Liver (tissue), 3 donors: ENCODE data around the gene RYR2.

ENCODE experiments used
- TAF1 ChIP-seq: conservative IDR thresholded peaks from 2 replicates; pipeline ENCODE4 v1.6.1; 2016; ENCODE audit warnings: antibody characterized with exemption, mild to moderate bottlenecking
- YY1 ChIP-seq: IDR thresholded peaks from 2 replicates; pipeline ENCODE4 v1.6.1; 2016; ENCODE audit warnings: antibody characterized with exemption, mild to moderate bottlenecking
- TF ChIP-seq, protein P1 (sequence below): fragments of 150-350 bp; IDR thresholded peaks from 2 replicates; pipeline ENCODE4 v1.5.1; 2017; ENCODE audit warnings: improper control_type of control experiment, low read depth, low read length; ENCODE audit not compliant: missing input control
- TF ChIP-seq, protein P2 (sequence below): IDR thresholded peaks from 2 replicates; pipeline ENCODE4 v1.6.1; 2016; ENCODE audit warnings: antibody characterized with exemption, mild to moderate bottlenecking
- donor health status: healthy.
- donor health status: healthy.

DNA sequence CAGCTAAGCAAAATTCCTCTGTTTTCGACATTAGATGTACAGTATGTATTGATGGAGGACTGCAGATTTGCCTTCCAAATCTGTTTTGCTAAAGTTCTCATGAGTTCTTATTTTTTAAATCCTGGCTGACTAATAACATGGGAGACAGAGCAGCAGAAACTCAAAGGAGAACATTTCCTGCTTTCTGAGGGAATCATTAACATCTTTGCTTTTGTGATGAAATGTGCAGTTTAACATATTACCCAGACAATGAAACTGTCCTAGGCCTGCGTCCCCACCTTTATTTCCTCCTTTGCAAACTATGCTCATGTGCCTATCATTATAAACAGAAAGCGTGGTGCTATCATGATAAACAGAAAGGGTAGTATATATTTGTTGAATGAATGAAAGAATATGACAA is 698.9 kb downstream of the RYR2 start:
- TF ChIP-seq, protein P1, sequence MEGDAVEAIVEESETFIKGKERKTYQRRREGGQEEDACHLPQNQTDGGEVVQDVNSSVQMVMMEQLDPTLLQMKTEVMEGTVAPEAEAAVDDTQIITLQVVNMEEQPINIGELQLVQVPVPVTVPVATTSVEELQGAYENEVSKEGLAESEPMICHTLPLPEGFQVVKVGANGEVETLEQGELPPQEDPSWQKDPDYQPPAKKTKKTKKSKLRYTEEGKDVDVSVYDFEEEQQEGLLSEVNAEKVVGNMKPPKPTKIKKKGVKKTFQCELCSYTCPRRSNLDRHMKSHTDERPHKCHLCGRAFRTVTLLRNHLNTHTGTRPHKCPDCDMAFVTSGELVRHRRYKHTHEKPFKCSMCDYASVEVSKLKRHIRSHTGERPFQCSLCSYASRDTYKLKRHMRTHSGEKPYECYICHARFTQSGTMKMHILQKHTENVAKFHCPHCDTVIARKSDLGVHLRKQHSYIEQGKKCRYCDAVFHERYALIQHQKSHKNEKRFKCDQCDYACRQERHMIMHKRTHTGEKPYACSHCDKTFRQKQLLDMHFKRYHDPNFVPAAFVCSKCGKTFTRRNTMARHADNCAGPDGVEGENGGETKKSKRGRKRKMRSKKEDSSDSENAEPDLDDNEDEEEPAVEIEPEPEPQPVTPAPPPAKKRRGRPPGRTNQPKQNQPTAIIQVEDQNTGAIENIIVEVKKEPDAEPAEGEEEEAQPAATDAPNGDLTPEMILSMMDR: no peak
- TF ChIP-seq YY1: no peak
- no peak for TF ChIP-seq TAF1
- TF ChIP-seq, protein P2, sequence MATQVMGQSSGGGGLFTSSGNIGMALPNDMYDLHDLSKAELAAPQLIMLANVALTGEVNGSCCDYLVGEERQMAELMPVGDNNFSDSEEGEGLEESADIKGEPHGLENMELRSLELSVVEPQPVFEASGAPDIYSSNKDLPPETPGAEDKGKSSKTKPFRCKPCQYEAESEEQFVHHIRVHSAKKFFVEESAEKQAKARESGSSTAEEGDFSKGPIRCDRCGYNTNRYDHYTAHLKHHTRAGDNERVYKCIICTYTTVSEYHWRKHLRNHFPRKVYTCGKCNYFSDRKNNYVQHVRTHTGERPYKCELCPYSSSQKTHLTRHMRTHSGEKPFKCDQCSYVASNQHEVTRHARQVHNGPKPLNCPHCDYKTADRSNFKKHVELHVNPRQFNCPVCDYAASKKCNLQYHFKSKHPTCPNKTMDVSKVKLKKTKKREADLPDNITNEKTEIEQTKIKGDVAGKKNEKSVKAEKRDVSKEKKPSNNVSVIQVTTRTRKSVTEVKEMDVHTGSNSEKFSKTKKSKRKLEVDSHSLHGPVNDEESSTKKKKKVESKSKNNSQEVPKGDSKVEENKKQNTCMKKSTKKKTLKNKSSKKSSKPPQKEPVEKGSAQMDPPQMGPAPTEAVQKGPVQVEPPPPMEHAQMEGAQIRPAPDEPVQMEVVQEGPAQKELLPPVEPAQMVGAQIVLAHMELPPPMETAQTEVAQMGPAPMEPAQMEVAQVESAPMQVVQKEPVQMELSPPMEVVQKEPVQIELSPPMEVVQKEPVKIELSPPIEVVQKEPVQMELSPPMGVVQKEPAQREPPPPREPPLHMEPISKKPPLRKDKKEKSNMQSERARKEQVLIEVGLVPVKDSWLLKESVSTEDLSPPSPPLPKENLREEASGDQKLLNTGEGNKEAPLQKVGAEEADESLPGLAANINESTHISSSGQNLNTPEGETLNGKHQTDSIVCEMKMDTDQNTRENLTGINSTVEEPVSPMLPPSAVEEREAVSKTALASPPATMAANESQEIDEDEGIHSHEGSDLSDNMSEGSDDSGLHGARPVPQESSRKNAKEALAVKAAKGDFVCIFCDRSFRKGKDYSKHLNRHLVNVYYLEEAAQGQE: no peak
